Mammary epithelial cell (primary cell): Measurements from ENCODE around the gene HDAC9.

Experiments used
- CTCF ChIP-seq, 2 donors: IDR thresholded peaks in 1 of 2; conservative IDR thresholded peaks in 1 of 2; 2 replicates each; pipeline ENCODE4 v1.5.1; 2011 to 2012; ENCODE audit warnings: inconsistent platforms in 2 of 2, low read length in 2 of 2, mild to moderate bottlenecking in 2 of 2, control low read depth in 1 of 2, low read depth in 1 of 2; ENCODE audit not compliant: insufficient read depth in 1 of 2; ENCODE audit errors: extremely low read depth in 1 of 2
- EZH2 ChIP-seq: IDR thresholded peaks from 2 replicates; pipeline ENCODE4 v1.6.1; 2012; ENCODE audit warnings: low read length, inconsistent platforms, borderline replicate concordance

- TF ChIP-seq CTCF (conservative IDR thresholded peaks at IDR 0.05 in 1 of 2, IDR thresholded peaks at IDR 0.05 in 1 of 2; ENCODE audit: extremely low read depth in 1 of 2, insufficient read depth in 1 of 2, low read depth in 1 of 2, low read length in 2 of 2): no peak
- no peak for TF ChIP-seq EZH2
Measured at GRCh38 chr7:18835001-18835690, 339.6 kb downstream of the HDAC9 start.
